ENCODE data around the gene GGCX. TPM values are rescaled to one million over a fixed set of nuclear protein-coding genes. Genes with fewer than 3 reads are reported as not detected.

Gene GGCX
- total and polyA plus RNA-seq, 9 of the 15 experiments (the other 6 are each of a cell fraction or from before 2014, with no cell fraction given), result 14.4 to 47.1 (median 28.1) TPM

DNA sequence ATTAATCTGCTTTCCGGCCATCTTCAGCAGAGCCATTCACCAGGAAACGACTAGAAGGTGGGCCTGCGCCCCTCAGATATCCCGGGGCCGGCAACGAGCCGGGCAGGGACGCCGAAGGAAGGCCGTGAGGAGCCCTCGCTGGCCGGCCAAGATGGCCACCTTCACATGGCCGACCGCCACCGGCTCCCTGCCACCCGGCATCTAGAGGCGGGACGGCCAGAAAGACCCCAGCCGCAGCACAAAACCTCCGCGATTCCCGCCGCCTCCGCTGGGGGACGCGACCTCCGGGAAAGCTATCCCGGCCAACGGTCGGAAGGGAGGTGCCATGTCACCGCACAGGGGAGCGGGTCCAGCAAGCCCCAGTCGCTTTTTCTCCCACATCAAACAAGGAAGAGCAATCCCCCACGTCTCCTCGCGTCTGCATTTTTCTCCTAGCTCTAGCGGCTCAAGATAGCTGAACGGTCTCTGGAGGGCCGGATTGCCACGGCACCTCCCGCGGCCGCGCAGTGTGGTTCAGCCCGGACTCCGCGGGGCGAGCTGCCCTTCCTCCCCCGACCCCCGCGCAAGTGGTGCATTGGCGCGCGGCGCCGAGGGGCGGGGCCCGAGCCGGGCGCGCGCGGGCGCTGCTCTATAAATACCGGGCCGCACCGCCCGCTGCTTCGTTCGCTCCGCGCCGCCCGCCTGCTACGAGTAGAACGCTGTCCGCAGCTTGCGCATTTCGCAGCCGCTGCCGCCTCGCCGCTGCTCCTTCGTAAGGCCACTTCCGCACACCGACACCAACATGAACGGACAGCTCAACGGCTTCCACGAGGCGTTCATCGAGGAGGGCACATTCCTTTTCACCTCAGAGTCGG lies 22.6 kb downstream of the GGCX start, which contains the start of gene MAT2A (continued):
- TF ChIP-seq USF2 (CRISPR knock-in tag; IDR thresholded peaks at IDR 0.05), result no peak
- TF ChIP-seq ZNF79 (CRISPR knock-in tag; IDR thresholded peaks at IDR 0.05; ENCODE audit: low read depth), result no peak
- peak; percentile 0; the same call in 1 of the 2 replicates for TF ChIP-seq MAX (CRISPR knock-in tag; IDR thresholded peaks at IDR 0.05)
- no peak for TF ChIP-seq SMARCB1 (IDR thresholded peaks at IDR 0.05; ENCODE audit: insufficient read length, low read depth)
- TF ChIP-seq CHD1 (IDR thresholded peaks at IDR 0.05; ENCODE audit: low read length), result peak; percentile 99
- TF ChIP-seq KDM1A (IDR thresholded peaks at IDR 0.05), result no peak
- TF ChIP-seq NCOR1 (IDR thresholded peaks at IDR 0.05), result peak; percentile 73
- TF ChIP-seq ZBTB1 (CRISPR knock-in tag; IDR thresholded peaks at IDR 0.05; ENCODE audit: borderline replicate concordance, low read depth), result peak; percentile 84
- no peak for TF ChIP-seq ZZZ3 (IDR thresholded peaks at IDR 0.05)
- TF ChIP-seq ZNF239 (CRISPR knock-in tag; IDR thresholded peaks at IDR 0.05), result no peak; the same call in 1 of the 2 replicates
- peak; percentile 54 for TF ChIP-seq HCFC1 (IDR thresholded peaks at IDR 0.05; ENCODE audit: low read depth, low read length)
- no peak for TF ChIP-seq ZNF41 (CRISPR knock-in tag; conservative IDR thresholded peaks at IDR 0.05)
- peak; percentile 98 for TF ChIP-seq CTBP1 (IDR thresholded peaks at IDR 0.05; ENCODE audit: borderline replicate concordance)
- TF ChIP-seq ZBTB17 (CRISPR knock-in tag; IDR thresholded peaks at IDR 0.05), result peak; percentile 19; the same call in 1 of the 2 replicates
- no peak for TF ChIP-seq PYGO2 (tag; IDR thresholded peaks at IDR 0.05)
- peak; percentile 97 for TF ChIP-seq JUND (IDR thresholded peaks at IDR 0.05; ENCODE audit: borderline replicate concordance, low read depth, low read length)
- TF ChIP-seq JUND (tag; IDR thresholded peaks at IDR 0.05; ENCODE audit: borderline replicate concordance, low read depth, low read length), result peak; percentile 42; the same call in 1 of the 3 replicates
- TF ChIP-seq ZSCAN29 (IDR thresholded peaks at IDR 0.05), result no peak
- TF ChIP-seq, protein P1, sequence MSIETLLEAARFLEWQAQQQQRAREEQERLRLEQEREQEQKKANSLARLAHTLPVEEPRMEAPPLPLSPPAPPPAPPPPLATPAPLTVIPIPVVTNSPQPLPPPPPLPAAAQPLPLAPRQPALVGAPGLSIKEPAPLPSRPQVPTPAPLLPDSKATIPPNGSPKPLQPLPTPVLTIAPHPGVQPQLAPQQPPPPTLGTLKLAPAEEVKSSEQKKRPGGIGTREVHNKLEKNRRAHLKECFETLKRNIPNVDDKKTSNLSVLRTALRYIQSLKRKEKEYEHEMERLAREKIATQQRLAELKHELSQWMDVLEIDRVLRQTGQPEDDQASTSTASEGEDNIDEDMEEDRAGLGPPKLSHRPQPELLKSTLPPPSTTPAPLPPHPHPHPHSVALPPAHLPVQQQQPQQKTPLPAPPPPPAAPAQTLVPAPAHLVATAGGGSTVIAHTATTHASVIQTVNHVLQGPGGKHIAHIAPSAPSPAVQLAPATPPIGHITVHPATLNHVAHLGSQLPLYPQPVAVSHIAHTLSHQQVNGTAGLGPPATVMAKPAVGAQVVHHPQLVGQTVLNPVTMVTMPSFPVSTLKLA (conservative IDR thresholded peaks at IDR 0.05), result peak in 1 of 2 experiments; percentile 8; a peak in 3 of 4 replicates
- no peak for TF ChIP-seq MEF2D (tag; conservative IDR thresholded peaks at IDR 0.05; ENCODE audit: low read depth)
- peak; percentile 63; the same call in 1 of the 2 replicates for TF ChIP-seq TARDBP (IDR thresholded peaks at IDR 0.05)
- peak; percentile 42; the same call in 1 of the 2 replicates for TF ChIP-seq SMARCC2 (IDR thresholded peaks at IDR 0.05; ENCODE audit: low read depth)
- no peak for TF ChIP-seq MED1 (CRISPR knock-in tag; IDR thresholded peaks at IDR 0.05; ENCODE audit: borderline replicate concordance)
- no peak for TF ChIP-seq ZFPM2 (CRISPR knock-in tag; IDR thresholded peaks at IDR 0.05)
- TF ChIP-seq TAF1 (IDR thresholded peaks at IDR 0.05; ENCODE audit: control insufficient read depth, extremely low read depth, insufficient read depth, low read length, severe bottlenecking), result peak; percentile 95
- TF ChIP-seq HSF4 (CRISPR knock-in tag; IDR thresholded peaks at IDR 0.05; ENCODE audit: borderline replicate concordance), result no peak
- TF ChIP-seq BMI1 (IDR thresholded peaks at IDR 0.05; ENCODE audit: low read length), result 0 out of 2 replicates have a peak, but pooled peaks have one; percentile 8
- TF ChIP-seq TRIM24 (IDR thresholded peaks at IDR 0.05), result peak in 1 of 2 experiments; percentile 73; a peak in 2 of 4 replicates
- peak; percentile 65 for TF ChIP-seq TAF9B (IDR thresholded peaks at IDR 0.05; ENCODE audit: partially characterized antibody)

Measured in K562 (cell line).